Loucy (cell line): ENCODE data around the gene TBC1D12.

Source experiments
- EZH2phosphoT487 ChIP-seq: fragments of 200-600 bp; IDR thresholded peaks from 2 replicates; pipeline ENCODE4 v1.6.1; 2018; ENCODE audit warnings: antibody characterized with exemption, mild to moderate bottlenecking, moderate library complexity, borderline replicate concordance
- TF ChIP-seq, protein P1 (sequence below): fragments of 200-600 bp; sonication (generic); conservative IDR thresholded peaks from 2 replicates; pipeline ENCODE4 v1.5.1; 2014; ENCODE audit warnings: mild to moderate bottlenecking, antibody characterized with exemption, low read length

DNA sequence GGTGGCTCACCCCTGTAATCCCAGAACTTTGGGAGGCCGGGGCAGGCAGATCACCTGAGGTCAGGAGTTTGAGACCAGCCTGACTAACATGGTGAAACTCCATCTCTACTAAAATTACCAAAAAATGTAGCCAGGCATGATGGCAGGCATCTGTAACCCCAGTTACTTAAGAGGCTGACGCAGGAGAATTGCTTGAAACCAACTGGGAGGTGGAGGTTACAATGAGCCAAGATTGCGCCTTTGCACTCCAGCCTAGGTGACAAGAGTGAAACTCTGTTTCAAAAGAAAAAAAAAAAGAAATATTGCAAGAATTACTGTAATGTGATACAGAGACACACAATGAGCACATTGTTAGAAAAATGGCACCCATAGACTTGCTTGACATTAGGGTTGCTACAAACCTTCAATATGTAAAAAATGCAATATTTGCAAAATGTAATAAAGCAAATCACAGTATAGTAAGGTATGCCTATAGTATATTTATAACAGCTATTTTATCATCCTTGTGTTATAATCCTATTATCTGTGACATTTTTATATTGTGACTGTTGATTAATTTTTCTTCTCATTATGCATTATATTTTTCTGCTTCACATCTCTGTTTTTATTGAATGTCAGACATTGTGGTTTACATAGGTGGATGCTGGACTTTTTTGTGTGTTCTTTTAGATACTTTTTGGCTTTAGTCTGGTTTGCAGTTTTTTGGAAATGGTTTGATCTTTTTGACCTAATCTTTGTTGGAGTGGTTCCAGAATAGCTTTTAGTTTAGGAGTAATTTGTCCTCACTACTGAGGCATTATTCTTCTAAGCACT, 87.8 kb downstream of the TBC1D12 start:
- TF ChIP-seq, protein P1, sequence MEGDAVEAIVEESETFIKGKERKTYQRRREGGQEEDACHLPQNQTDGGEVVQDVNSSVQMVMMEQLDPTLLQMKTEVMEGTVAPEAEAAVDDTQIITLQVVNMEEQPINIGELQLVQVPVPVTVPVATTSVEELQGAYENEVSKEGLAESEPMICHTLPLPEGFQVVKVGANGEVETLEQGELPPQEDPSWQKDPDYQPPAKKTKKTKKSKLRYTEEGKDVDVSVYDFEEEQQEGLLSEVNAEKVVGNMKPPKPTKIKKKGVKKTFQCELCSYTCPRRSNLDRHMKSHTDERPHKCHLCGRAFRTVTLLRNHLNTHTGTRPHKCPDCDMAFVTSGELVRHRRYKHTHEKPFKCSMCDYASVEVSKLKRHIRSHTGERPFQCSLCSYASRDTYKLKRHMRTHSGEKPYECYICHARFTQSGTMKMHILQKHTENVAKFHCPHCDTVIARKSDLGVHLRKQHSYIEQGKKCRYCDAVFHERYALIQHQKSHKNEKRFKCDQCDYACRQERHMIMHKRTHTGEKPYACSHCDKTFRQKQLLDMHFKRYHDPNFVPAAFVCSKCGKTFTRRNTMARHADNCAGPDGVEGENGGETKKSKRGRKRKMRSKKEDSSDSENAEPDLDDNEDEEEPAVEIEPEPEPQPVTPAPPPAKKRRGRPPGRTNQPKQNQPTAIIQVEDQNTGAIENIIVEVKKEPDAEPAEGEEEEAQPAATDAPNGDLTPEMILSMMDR, result no peak
- TF ChIP-seq EZH2phosphoT487, result no peak
